Stimulated activated CD8-positive, alpha-beta memory T cell treated with anti-CD3 and anti-CD28 coated beads, Interleukin-15, amount 100 ng/mL, for 48 hours (primary cell): ENCODE measurements around the gene PIGL.

Source experiments
- DNase-seq, 2 donors: peaks; one replicate each; pipeline ENCODE4 v3.0.0-alpha.2; 2020; ENCODE audit warnings: low read depth in 2 of 2

PIGL gene

GRCh38 chr17:16353317-16354174, 136.5 kb downstream of the PIGL start, which contains the start of gene CENPV:
Gene CENPV (minus strand): TSS chr17:16353469. CDS start chr17:16353436, 33 bp downstream.
- DNase-seq = peak; percentile 44 to 53

GRCh38 chr17:16354585-16354984, 137.6 kb downstream of the PIGL start:
- no peak for DNase-seq

- no peak for DNase-seq
These were observed 141.4 kb downstream of the PIGL start for GRCh38 chr17:16358394-16358793.

GRCh38 chr17:16361874-16362273, 144.9 kb downstream of the PIGL start:
- no peak for DNase-seq

GRCh38 chr17:16363749-16364536, 146.9 kb downstream of the PIGL start:
- peak; percentile 45 to 56 for DNase-seq

- DNase-seq = no peak
These were observed 147.6 kb downstream of the PIGL start for GRCh38 chr17:16364625-16365024.

- no peak for DNase-seq
These were observed 154.7 kb downstream of the PIGL start for GRCh38 chr17:16371742-16372141.

GRCh38 chr17:16374146-16374938, 157.3 kb downstream of the PIGL start:
- no peak for DNase-seq
